Measurements from ENCODE around the gene PLEKHA8.

Gene PLEKHA8

DNA sequence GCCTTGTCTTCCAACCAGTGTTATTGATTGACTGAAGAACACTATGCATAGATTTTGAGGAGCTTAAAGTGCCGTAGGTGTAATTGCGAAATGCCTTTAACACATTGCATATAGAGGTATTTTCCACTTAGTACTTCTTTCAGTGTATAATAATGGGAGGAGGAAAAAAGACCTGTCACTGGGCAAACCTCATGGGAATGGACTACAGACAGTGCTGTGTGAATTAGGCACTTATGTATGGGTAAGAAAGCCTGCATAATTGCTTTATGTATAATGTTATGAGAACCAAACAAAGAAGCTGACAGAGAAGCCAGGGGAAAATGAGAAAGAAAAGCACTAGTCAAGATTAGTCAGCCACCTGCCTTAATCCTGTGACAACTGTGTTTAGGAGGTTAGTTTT is 26.2 kb upstream of the PLEKHA8 start:
- H4K20me1 ChIP-seq (ENCODE audit: control insufficient read depth, insufficient read depth, low read depth, low read length): no peaks in the 10 kb centered on the region
- H3K36me3 ChIP-seq (ENCODE audit: control insufficient read depth, low read length): no peaks in the 10 kb centered on the region
- TF ChIP-seq CTCF (IDR thresholded peaks at IDR 0.05; ENCODE audit: low read depth, low read length, poor library complexity, severe bottlenecking) (no peak), EZH2phosphoT487 (IDR thresholded peaks at IDR 0.05; ENCODE audit: borderline replicate concordance, low read length) (no peak)
- no peaks in the 10 kb centered on the region for H3K79me2 ChIP-seq (ENCODE audit: control insufficient read depth, low read length)
- H3K9me2 ChIP-seq (replicated peaks; ENCODE audit: control insufficient read depth, low read length): no peaks in the 10 kb centered on the region
- H3K4me1 ChIP-seq (ENCODE audit: control insufficient read depth, low read length): no peaks in the 10 kb centered on the region
- H3K4me3 ChIP-seq (ENCODE audit: low read length): no peak overlapping the region
- H3K4me2 ChIP-seq (ENCODE audit: low read length): no peak overlapping the region
- no peak overlapping the region for H3K27ac ChIP-seq (ENCODE audit: low read depth, low read length)
- H3K9me3 ChIP-seq (ENCODE audit: control insufficient read depth, insufficient read depth, low read length): no peaks in the 10 kb centered on the region
- no peaks in the 10 kb centered on the region for H3F3A ChIP-seq (ENCODE audit: control insufficient read depth, insufficient read depth)
- H3K27me3 ChIP-seq (ENCODE audit: control insufficient read depth, low read length): no peaks in the 10 kb centered on the region

DNA sequence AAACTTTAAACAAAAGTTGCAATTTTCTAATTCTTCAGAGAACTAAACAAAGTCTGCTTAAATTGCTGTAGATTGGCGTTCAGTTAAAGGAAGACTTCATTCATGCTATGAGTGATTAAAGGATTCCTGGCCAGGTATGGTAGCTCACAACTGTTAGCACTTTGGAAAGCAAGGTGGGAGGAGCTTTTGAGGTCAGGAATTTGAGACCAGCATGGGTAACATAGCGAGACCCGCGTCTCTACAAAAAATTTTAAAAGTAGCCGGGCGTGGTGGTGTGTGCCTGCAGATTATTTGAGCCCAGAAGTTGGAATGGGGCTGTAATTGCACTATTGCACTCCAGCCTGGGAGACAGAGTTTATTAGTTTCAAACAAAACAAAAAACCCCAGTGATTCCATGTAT is 25.1 kb upstream of the PLEKHA8 start:
- H3K27me3 ChIP-seq (ENCODE audit: control insufficient read depth, low read length): no peaks in the 10 kb centered on the region
- H3K4me2 ChIP-seq (ENCODE audit: low read length): no peak overlapping the region
- no peaks in the 10 kb centered on the region for H3F3A ChIP-seq (ENCODE audit: control insufficient read depth, insufficient read depth)
- no peak overlapping the region for H3K4me3 ChIP-seq (ENCODE audit: low read length)
- no peaks in the 10 kb centered on the region for H3K4me1 ChIP-seq (ENCODE audit: control insufficient read depth, low read length)
- no peak for TF ChIP-seq EZH2phosphoT487 (IDR thresholded peaks at IDR 0.05; ENCODE audit: borderline replicate concordance, low read length)
- TF ChIP-seq CTCF (IDR thresholded peaks at IDR 0.05; ENCODE audit: low read depth, low read length, poor library complexity, severe bottlenecking): no peak
- H3K36me3 ChIP-seq (ENCODE audit: control insufficient read depth, low read length): no peaks in the 10 kb centered on the region
- no peaks in the 10 kb centered on the region for H3K9me2 ChIP-seq (replicated peaks; ENCODE audit: control insufficient read depth, low read length)
- H3K79me2 ChIP-seq (ENCODE audit: control insufficient read depth, low read length): no peaks in the 10 kb centered on the region
- H4K20me1 ChIP-seq (ENCODE audit: control insufficient read depth, insufficient read depth, low read depth, low read length): no peaks in the 10 kb centered on the region
- H3K9me3 ChIP-seq (ENCODE audit: control insufficient read depth, insufficient read depth, low read length): no peaks in the 10 kb centered on the region
- no peak overlapping the region for H3K27ac ChIP-seq (ENCODE audit: low read depth, low read length)

DNA sequence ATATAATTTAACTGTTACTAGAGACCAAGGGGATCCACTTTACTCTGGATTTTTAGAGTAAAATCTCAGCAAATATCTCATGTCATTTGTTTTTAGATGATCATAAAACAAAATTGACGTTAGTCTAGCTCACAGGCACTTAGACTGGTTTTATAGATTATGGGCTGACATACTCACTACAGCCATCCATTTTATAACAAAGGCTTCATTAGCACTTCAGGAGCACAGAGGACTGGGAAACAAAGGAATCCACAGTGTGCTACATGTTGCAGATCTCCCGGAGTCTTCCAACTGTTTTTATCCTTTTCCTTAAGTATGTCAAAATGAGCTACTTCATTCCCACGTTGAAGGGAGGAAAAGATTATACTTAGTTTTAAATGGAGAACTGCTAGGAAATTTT is 22.7 kb upstream of the PLEKHA8 start:
- H3F3A ChIP-seq (ENCODE audit: control insufficient read depth, insufficient read depth): no peaks in the 10 kb centered on the region
- TF ChIP-seq CTCF (IDR thresholded peaks at IDR 0.05; ENCODE audit: low read depth, low read length, poor library complexity, severe bottlenecking): no peak
- no peak for TF ChIP-seq EZH2phosphoT487 (IDR thresholded peaks at IDR 0.05; ENCODE audit: borderline replicate concordance, low read length)
- H3K4me3 ChIP-seq (ENCODE audit: low read length): no peak overlapping the region
- no peaks in the 10 kb centered on the region for H3K36me3 ChIP-seq (ENCODE audit: control insufficient read depth, low read length)
- H4K20me1 ChIP-seq (ENCODE audit: control insufficient read depth, insufficient read depth, low read depth, low read length): no peaks in the 10 kb centered on the region
- H3K4me2 ChIP-seq (ENCODE audit: low read length): no peak overlapping the region
- no peaks in the 10 kb centered on the region for H3K79me2 ChIP-seq (ENCODE audit: control insufficient read depth, low read length)
- no peak overlapping the region for H3K27ac ChIP-seq (ENCODE audit: low read depth, low read length)
- H3K9me2 ChIP-seq (replicated peaks; ENCODE audit: control insufficient read depth, low read length): no peaks in the 10 kb centered on the region
- H3K27me3 ChIP-seq (ENCODE audit: control insufficient read depth, low read length): no peaks in the 10 kb centered on the region
- H3K4me1 ChIP-seq (ENCODE audit: control insufficient read depth, low read length): no peaks in the 10 kb centered on the region
- H3K9me3 ChIP-seq (ENCODE audit: control insufficient read depth, insufficient read depth, low read length): no peaks in the 10 kb centered on the region

DNA sequence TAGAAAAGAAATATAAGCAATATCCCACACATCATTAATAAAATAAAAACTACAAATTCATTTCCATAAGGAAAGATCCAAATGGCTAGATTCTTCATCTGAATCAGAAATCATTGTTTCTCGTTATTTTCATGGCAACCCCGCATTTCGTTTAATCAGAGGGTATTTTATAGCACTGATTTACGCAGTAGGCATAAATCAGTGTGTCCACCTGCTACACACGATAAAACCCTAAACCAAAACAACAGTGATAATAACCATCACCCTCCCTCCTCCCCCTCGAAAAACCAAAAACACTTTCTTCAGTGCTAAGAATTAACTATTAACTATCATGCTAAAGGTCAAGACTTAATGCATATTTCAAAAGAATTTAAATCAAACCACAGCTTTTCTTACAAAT is 18.2 kb upstream of the PLEKHA8 start:
- Histone ChIP-seq H3K9me2 (replicated peaks; ENCODE audit: control insufficient read depth, low read length) (no peaks in the 10 kb centered on the region), H3K4me3 (ENCODE audit: low read length) (no peak overlapping the region), H3K4me2 (ENCODE audit: low read length) (no peak overlapping the region), H3K27ac (ENCODE audit: low read depth, low read length) (no peak overlapping the region), H3K4me1 (ENCODE audit: control insufficient read depth, low read length) (no peaks in the 10 kb centered on the region), H3F3A (ENCODE audit: control insufficient read depth, insufficient read depth) (0 out of 2 replicates have a peak, but pooled peaks cover 2% of the 10 kb centered on the region), H3K36me3 (ENCODE audit: control insufficient read depth, low read length) (peaks cover 15% of the 10 kb centered on the region), H3K27me3 (ENCODE audit: control insufficient read depth, low read length) (no peaks in the 10 kb centered on the region), H3K79me2 (ENCODE audit: control insufficient read depth, low read length) (no peaks in the 10 kb centered on the region), H3K9me3 (ENCODE audit: control insufficient read depth, insufficient read depth, low read length) (no peaks in the 10 kb centered on the region), H4K20me1 (ENCODE audit: control insufficient read depth, insufficient read depth, low read depth, low read length) (no peaks in the 10 kb centered on the region)
- TF ChIP-seq CTCF (IDR thresholded peaks at IDR 0.05; ENCODE audit: low read depth, low read length, poor library complexity, severe bottlenecking) (no peak), EZH2phosphoT487 (IDR thresholded peaks at IDR 0.05; ENCODE audit: borderline replicate concordance, low read length) (no peak)

All from DOHH2 (cell line).